ENCODE data around the gene MAP3K3.
"Not testable (repeated sequence)": the region's sequence is repeated elsewhere in the genome, so short reads cannot be mapped to it uniquely, and the experiment has no call there.

The MAP3K3 gene

DNA sequence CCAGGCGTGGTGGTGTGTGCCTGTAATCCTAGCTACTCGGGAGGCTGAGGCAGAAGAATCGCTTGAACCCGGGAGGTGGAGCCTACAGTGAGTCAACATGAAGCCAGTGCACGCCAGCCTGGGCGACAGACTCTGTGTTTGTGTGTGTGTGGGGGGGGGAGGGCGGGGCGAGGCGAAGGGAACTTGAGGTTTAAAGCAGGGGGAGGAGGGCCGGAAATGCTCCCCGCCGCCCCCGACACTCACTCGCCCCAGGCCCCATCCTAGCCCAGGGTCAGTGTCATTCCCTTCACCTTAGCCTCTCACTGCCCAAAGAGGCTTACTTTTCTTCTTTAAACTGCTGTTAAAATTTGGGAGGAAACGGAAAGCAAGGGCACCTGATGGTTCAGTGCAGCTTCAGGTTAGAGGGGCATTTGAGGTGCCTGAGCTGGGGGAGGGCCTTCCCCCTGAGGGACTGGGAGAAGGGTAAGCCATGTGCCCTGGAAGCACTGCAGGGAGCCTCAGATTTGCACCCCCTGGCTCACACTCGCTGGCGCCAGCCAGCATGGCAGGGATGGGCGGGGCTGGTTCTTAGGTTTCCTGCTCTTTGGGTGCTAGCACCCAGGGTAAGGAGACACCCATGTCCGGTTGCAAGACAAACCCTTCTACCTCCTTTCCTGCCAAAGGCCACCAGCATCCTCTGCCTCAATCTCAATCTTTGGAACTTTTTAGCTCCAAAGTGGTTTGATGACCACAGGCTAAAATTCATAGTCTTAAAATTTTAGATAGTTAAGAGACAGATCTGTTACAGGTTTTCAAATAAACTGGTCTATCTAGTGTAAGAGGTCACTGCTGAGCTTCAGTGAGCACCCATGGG is 79.9 kb downstream of the MAP3K3 start:
- FAIRE-seq (peak; percentile 86), DNase-seq (ENCODE audit: extremely low spot score, insufficient read length, low read depth) (no peak)

DNA sequence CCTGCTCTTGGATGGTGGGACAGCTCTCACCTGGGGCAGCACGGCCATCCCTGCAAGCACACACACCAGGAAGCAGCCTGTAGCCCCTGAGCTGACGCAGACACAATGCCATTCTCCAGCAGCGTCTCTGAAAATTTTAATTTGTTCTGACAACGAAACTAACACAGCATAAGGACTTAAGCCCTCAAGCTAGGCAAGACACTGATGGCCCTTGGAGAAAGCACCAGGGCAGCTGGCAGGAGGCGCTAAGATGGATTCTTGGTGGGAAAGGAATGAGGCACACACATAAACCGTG is 80.5 kb downstream of the MAP3K3 start:
- no peak for FAIRE-seq

DNA sequence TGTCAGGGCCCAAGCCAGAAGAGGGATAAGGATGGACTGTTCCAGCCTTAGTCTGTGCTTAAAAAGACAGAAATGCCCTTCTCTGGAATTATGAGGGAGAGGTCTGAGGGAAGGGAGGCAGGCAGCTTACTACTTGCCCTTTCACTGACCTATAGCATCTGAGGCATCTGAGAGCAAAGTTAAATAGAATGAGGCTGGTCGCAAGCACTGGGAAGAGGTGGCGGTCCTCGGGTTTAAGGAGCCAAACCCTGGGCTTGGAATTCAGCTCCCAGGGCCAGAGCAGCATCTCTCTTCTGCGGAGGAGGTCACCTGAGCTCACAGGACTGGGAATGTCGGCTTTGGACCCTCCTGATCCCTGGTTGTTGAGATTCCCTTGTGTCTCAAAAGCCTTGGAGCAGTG is 80.8 kb downstream of the MAP3K3 start:
- DNase-seq (ENCODE audit: extremely low spot score, insufficient read length, low read depth) (no peak), FAIRE-seq (no peak)

More for the DNA sequence above, 80.5 kb downstream of the MAP3K3 start:
- DNase-seq (ENCODE audit: extremely low spot score, insufficient read length, low read depth): no peak

DNA sequence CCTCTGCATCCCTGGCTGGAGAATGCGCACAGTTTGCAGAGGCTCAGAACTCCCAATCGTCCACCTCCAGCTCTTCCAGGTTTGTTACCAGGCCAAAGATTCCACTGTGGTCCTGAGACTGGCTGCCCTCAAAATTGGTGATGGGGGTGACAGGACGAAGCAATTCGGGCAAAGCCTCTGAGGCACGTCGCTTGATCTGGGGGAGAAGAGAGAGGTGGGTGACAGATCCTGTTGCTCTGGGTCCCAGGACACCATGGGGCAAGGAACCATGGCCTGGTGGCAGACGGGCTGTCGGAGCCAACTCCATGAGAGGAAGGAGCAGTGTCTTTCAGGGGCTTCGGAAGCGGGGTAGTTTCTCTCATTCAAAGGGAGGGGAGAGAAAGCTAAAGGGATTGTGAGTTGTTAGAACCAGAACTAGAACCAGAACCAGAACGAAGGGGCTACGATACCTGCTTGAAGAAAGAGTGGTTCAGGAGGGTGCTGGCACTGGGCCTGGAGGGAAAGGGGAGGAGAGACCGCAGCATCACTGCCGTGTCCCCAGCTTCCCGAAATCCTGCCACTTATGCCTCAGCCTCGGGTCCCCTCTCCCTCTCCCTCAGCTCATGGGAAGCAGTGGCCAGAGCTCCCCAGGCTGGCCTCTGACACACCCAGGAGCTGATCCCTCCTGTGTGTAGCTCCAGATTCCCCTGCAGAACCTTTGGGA is 81.5 kb downstream of the MAP3K3 start:
- no peak for FAIRE-seq

DNA sequence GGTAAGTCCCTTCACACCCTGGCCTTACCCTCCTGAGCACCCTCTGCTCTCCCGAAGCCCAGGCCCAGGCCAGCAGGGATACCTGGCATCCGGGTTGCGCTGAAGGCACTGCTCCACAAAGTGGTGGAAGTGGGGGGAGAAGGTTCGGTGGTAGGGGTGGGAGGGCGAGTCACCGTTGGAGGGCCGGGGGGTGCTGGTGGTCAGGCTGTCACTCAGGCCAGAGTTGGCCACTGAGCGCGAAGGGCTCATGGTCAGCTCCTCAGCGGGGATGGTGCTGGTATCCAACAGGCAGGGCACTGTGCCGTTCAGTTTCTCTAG is 82.0 kb downstream of the MAP3K3 start:
- DNase-seq (ENCODE audit: extremely low spot score, insufficient read length, low read depth) (no peak), FAIRE-seq (no peak)

More for the DNA sequence above, 81.5 kb downstream of the MAP3K3 start:
- DNase-seq (ENCODE audit: extremely low spot score, insufficient read length, low read depth): no peak

DNA sequence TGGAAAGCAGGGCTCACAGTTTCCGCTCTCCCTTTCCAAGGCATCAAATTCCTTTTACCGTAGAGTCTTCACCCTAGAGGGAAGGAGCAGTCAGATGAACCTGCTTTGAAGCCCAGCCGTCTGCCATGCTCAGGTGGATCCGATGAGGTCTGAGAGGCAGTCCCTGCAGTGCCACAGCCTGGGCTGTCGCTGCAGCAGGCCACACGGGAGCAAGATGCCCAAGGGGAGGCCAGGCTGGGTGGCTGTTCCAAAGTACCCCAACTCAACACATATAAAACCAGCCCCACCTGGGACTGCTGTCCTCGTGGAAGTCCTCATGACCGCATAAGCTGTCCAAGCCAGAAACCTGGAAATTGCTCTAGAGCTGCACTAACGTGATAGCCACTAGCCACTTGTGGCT is 82.6 kb downstream of the MAP3K3 start:
- DNase-seq (ENCODE audit: extremely low spot score, insufficient read length, low read depth) (no peak), FAIRE-seq (no peak)

DNA sequence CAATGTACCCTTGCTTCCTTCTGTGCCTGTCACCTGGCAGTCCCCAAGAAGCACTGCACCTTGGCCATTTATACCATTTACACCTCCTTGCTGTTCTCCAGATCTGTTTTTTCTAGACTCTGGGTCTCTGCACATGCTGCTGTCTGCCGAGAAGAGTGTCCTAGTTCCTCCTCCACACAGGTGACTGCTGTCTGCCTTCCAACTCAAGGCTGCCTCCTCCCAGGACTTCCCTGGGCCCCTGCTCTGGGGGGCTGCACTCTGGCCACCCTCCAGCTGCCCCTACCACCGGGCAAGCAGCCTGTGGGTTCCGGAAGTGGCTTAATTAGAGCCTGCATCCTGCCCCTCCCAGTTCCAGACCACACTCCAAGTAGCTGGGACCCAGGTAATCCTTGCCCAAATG is 83.4 kb downstream of the MAP3K3 start:
- no peak for FAIRE-seq
- no peak for DNase-seq (ENCODE audit: extremely low spot score, insufficient read length, low read depth)

DNA sequence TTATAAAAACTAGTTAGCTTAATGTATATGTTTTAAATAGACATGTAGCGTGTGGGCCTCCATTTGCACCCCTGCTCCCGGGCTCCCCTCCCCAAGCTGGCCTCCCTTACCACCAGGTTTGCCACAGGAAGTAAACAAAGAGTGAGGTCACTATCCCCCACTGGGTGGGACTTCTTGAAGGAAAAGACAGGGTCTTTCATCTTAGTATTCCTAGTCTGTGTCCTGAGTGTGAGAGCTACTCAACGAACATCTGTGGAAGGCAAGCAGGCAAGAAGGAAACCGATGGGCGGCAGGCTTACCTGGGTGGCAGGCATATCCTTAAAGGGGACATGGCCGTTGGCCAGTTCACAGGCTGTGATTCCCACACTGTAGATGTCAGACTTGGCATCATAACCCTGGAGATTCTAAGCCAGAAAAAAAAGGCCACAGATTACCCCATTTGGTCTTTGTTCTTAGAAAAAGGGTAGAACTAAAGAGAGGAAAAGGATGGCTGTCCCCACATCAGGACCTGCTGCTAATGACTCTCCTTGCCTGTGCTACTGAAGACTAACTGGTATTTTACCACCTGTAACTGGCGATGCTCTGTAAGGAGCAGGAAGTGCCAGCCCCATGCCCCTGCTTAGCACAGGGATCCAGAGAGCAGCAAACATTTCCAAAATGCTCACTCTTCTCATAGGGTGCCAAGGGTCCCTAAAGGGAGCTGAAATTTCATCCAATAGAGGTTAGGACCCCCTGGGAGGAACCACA is 84.3 kb downstream of the MAP3K3 start:
- DNase-seq (ENCODE audit: extremely low spot score, insufficient read length, low read depth) (no peak), FAIRE-seq (no peak)

GRCh38 chr17:63707151-63707550 is 84.9 kb downstream of the MAP3K3 start:
- FAIRE-seq (no peak), DNase-seq (ENCODE audit: extremely low spot score, insufficient read length, low read depth) (no peak)

DNA sequence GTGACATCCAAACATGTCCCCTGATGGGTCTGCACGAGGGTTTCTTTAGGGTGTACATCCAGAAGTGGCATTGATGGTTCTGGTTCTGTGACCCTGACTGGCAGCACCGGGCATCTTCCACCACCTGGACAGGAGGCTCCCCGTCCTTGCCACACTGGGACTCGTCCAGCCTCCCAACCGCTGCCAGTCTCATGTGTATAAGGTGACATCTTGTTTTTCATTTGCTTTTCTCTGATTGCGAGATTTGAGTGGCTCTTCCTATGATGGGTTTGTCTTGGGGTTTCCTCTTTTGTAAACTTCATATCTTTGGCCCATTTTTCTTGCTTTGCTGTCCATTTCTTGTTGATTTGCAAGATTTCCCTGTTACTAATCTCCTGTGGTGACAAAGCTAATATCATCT is 86.9 kb downstream of the MAP3K3 start:
- DNase-seq (ENCODE audit: extremely low spot score, insufficient read length, low read depth) (no peak), FAIRE-seq (no peak)

DNA sequence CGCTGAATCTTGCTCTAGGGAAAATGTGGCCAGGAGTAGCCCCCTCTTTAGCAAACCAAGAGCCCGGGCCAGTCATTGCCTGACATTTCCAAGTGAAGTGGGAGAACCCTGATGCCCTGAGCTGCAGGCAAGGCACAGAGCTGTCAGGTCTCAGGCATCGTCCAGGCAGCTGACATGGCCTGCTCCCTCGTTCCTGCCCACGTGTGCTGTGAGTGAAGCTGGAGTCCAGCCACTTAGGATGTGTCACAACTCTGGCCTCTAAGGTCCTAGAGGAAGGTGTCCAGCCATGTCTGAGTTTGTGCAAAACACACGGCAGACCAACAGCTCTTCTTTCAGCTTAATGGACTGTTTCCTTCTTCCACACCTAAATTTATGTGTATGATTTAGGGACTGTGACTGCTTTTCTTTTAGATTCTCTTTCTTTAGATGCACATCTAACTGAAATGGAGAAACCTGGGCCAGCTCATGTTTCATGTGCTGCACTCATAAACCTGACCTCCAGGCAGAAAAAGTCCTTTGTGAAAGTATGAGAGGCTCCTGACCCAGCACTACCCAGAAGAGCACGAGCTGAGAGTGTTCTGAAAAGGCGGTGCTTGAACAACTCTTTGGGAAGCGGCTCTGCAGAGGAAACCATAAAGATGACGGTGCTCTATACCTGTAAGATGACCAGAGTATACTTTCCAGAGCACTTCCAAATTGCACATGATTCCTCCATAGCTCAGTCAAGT is 92.5 kb downstream of the MAP3K3 start:
- no peak for FAIRE-seq
- DNase-seq (ENCODE audit: extremely low spot score, insufficient read length, low read depth): no peak

- FAIRE-seq (no peak), DNase-seq (ENCODE audit: extremely low spot score, insufficient read length, low read depth) (no peak)
Measured at GRCh38 chr17:63716426-63716825, 94.2 kb downstream of the MAP3K3 start.

GRCh38 chr17:63718988-63719387 is 96.8 kb downstream of the MAP3K3 start:
- no peak for FAIRE-seq
- no peak for DNase-seq (ENCODE audit: extremely low spot score, insufficient read length, low read depth)

GRCh38 chr17:63720194-63720593 is 98.0 kb downstream of the MAP3K3 start:
- DNase-seq (ENCODE audit: extremely low spot score, insufficient read length, low read depth); FAIRE-seq: not testable (repeated sequence)

DNA sequence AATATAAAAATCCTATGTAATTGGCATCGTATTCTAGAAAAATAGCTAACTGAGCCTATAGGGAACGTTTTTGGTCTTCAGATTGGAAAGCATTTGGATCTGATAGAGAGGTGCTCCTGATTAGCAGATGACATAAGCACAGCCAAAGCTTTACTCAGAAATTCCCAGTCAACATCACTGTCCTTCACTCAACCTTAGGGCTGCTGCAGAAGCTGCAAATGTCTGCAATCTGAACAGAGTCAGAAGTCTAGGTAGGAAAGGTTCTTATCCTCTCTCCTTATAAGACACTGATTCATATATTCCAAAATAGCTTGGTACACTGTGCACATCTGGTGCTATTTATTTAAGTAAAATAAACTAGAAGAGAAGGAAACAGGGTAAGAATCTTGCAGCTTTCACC is 100.2 kb downstream of the MAP3K3 start:
- no peak for DNase-seq (ENCODE audit: extremely low spot score, insufficient read length, low read depth)
- FAIRE-seq: no peak

DNA sequence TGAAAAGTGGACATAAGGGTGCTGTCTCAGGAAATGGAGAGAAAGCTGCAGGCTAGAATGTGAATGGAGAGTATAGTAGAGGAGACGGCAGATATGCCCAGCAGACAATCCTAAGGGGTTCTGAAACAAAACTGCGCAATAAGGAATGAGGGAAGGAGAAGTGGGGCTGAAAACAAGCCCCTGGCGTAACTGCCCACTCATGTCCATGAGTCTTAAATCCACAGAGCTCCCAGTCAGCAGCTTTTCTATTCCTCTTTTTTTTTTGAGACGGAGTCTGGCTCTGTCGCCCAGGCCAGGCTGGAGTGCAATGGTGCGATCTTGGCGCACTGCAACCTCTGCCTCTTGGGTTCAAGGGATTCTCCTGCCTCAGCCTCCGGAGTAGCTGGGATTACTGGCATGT is 113.5 kb downstream of the MAP3K3 start:
- DNase-seq (ENCODE audit: extremely low spot score, insufficient read length, low read depth) (no peak), FAIRE-seq (no peak)

GRCh38 chr17:63740464-63741142 is 118.4 kb downstream of the MAP3K3 start:
- no peak for FAIRE-seq

GRCh38 chr17:63741143-63741407 is 118.9 kb downstream of the MAP3K3 start:
- FAIRE-seq: no peak

More at GRCh38 chr17:63740464-63741142, 118.4 kb downstream of the MAP3K3 start:
- DNase-seq (ENCODE audit: extremely low spot score, insufficient read length, low read depth): no peak

GRCh38 chr17:63741408-63742173 is 119.4 kb downstream of the MAP3K3 start, which contains the start of gene STRADA:
TSS of gene STRADA (minus strand) at chr17:63741799. CDS start at chr17:63728369, 13,430 bp downstream.
- DNase-seq (ENCODE audit: extremely low spot score, insufficient read length, low read depth): peak; percentile 92
- FAIRE-seq: peak; percentile 95

More at GRCh38 chr17:63741143-63741407, 118.9 kb downstream of the MAP3K3 start:
- DNase-seq (ENCODE audit: extremely low spot score, insufficient read length, low read depth): no peak

Data from GM18507 (cell line).